GM18498 (cell line): Measurements from ENCODE around the gene AP1S1.
"Not testable (repeated sequence)": the region's sequence is repeated elsewhere in the genome, so short reads cannot be mapped to it uniquely, and the experiment has no call there.

Experiments used
- ATAC-seq: cut with Tn5 transposase; IDR thresholded peaks from one replicate; pipeline ENCODE4 v1.9.1; 2021; ENCODE audit warnings: mild to moderate bottlenecking, moderate library complexity; ENCODE audit not compliant: unreplicated experiment

AP1S1 gene

GRCh38 chr7:101124376-101125056, 29.8 kb upstream of the AP1S1 start:
- no peak for ATAC-seq

GRCh38 chr7:101125989-101126650, 28.2 kb upstream of the AP1S1 start:
- peak; percentile 75 for ATAC-seq

- peak; percentile 59 for ATAC-seq
Observed at GRCh38 chr7:101126651-101127459, 27.4 kb upstream of the AP1S1 start, which contains the start of gene SERPINE1. Gene SERPINE1 (plus strand): TSS chr7:101127104. CDS start chr7:101128394, 1,290 bp downstream.

GRCh38 chr7:101127460-101128039, 26.7 kb upstream of the AP1S1 start:
- no peak for ATAC-seq

- no peak for ATAC-seq
Observed at GRCh38 chr7:101128040-101128834, 26.0 kb upstream of the AP1S1 start.

- no peak for ATAC-seq
Observed at GRCh38 chr7:101129603-101130117, 24.6 kb upstream of the AP1S1 start.

- not testable (repeated sequence) for ATAC-seq
Observed at GRCh38 chr7:101132626-101133600, 21.4 kb upstream of the AP1S1 start.

GRCh38 chr7:101133621-101134398, 20.5 kb upstream of the AP1S1 start:
- no peak for ATAC-seq

GRCh38 chr7:101134399-101134980, 19.8 kb upstream of the AP1S1 start:
- no peak for ATAC-seq

- no peak for ATAC-seq
Observed at GRCh38 chr7:101137651-101138212, 16.5 kb upstream of the AP1S1 start.

- ATAC-seq: peak; percentile 79
Observed at GRCh38 chr7:101138213-101138870, 15.9 kb upstream of the AP1S1 start.

GRCh38 chr7:101140339-101140699, 14.0 kb upstream of the AP1S1 start:
- ATAC-seq: no peak

- no peak for ATAC-seq
Observed at GRCh38 chr7:101140746-101141382, 13.4 kb upstream of the AP1S1 start.

- ATAC-seq: no peak
Observed at GRCh38 chr7:101151908-101152651, 2.2 kb upstream of the AP1S1 start.

GRCh38 chr7:101154693-101155102, 422 bp downstream of the AP1S1 start:
- ATAC-seq: peak; percentile 17

GRCh38 chr7:101155303-101155702, 1.0 kb downstream of the AP1S1 start:
- ATAC-seq: no peak
